CD4-positive, alpha-beta T cell (primary cell): ENCODE measurements around the gene HSDL2. TPM values are rescaled to one million over a fixed set of nuclear protein-coding genes. Genes with fewer than 3 reads are reported as not detected.

ENCODE experiments used
- ATAC-seq: fragments of 200-7000 bp; cut with Tn5 transposase; one replicate; pipeline ENCODE4 v1.10.0; 2022; ENCODE audit warnings: mild to moderate bottlenecking; ENCODE audit not compliant: poor library complexity
- CTCF ChIA-PET: fragments of 350-600 bp; sonication (Branson Sonifier 250); formaldehyde crosslinking; loops from one replicate; lab custom pipeline; 2021; ENCODE audit warnings: antibody characterized with exemption, inconsistent platforms; lab: Charles Lee
- POLR2A ChIA-PET: fragments of 350-600 bp; sonication (Branson Sonifier 250); formaldehyde crosslinking; loops from one replicate; lab custom pipeline; 2021; ENCODE audit warnings: antibody characterized with exemption, inconsistent platforms; lab: Charles Lee
- DNase-seq, 14 experiments: peaks; one replicate each; pipeline ENCODE4 v3.0.0-alpha.2; 2013 to 2020; ENCODE audit warnings: mixed read lengths in 2 of 14
- H3K27ac ChIP-seq, 2 donors: one replicate each; pipeline versions ENCODE4 v1.5.1 to v1.7.0; 2013; ENCODE audit warnings: low read length in 2 of 2, low read depth in 1 of 2, mild to moderate bottlenecking in 1 of 2
- H3K27me3 ChIP-seq, 2 experiments: 1 replicate in 1 of 2; 2 replicates in 1 of 2; pipeline versions ENCODE4 v1.6.1 to v1.7.0; 2013; ENCODE audit warnings: low read length in 2 of 2, control low read depth in 1 of 2, mild to moderate bottlenecking in 1 of 2, moderate library complexity in 1 of 2; ENCODE audit not compliant: insufficient read depth in 2 of 2, control insufficient read depth in 1 of 2
- H3K36me3 ChIP-seq: one replicate; pipeline ENCODE4 v1.6.1; 2013; ENCODE audit warnings: low read length, control low read depth; ENCODE audit not compliant: insufficient read depth
- H3K4me1 ChIP-seq: one replicate; pipeline ENCODE4 v1.6.1; 2013; ENCODE audit warnings: low read length, control low read depth; ENCODE audit not compliant: insufficient read depth
- H3K4me3 ChIP-seq: one replicate; pipeline ENCODE4 v1.5.1; 2013; ENCODE audit warnings: mild to moderate bottlenecking, low read length, moderate library complexity
- H3K9me3 ChIP-seq, 2 experiments: 1 replicate in 1 of 2; 2 replicates in 1 of 2; pipeline versions ENCODE4 v1.6.1 to v1.7.0; 2013; ENCODE audit warnings: low read length in 2 of 2, mild to moderate bottlenecking in 2 of 2, control low read depth in 1 of 2, moderate library complexity in 1 of 2; ENCODE audit not compliant: control insufficient read depth in 1 of 2, insufficient read depth in 1 of 2
- H3K27ac Mint-ChIP-seq: one replicate; pipeline ENCODE4 v1.8.0; 2020; ENCODE audit warnings: mixed read lengths
- H3K27me3 Mint-ChIP-seq: one replicate; pipeline ENCODE4 v1.8.0; 2021; ENCODE audit warnings: mixed read lengths
- H3K36me3 Mint-ChIP-seq: one replicate; pipeline ENCODE4 v1.8.0; 2021; ENCODE audit warnings: low read depth, mixed read lengths
- H3K4me1 Mint-ChIP-seq: one replicate; pipeline ENCODE4 v1.8.0; 2021; ENCODE audit warnings: low read depth, mixed read lengths
- H3K4me3 Mint-ChIP-seq: one replicate; pipeline ENCODE4 v1.8.0; 2020; ENCODE audit warnings: mild to moderate bottlenecking, mixed read lengths
- H3K9me3 Mint-ChIP-seq: one replicate; pipeline ENCODE4 v1.8.0; 2020; ENCODE audit warnings: mixed read lengths
- CTCF ChIP-seq: fragments of 200-600 bp; IDR thresholded peaks from one replicate; pipeline ENCODE4 v1.8.0; 2022; ENCODE audit warnings: antibody characterized with exemption, mild to moderate bottlenecking
- intact Hi-C, 2 experiments: fragments of 100-400 bp; cut with DNase I in 1 of 2; cut with micrococcal nuclease in 1 of 2; formaldehyde crosslinking; loops; one replicate each; pipeline versions ENCODE4 v1.15.1 to v1.9.0; 2023 to 2025; cut with DNase I, micrococcal nuclease
- total RNA-seq, 174 experiments: library from RNA in 2 of 174; stranded (reverse) in 2 of 174; gene quantifications; one replicate each; pipeline ENCODE4 v1.2.3 and lab custom pipeline; 2021 to 2026

Gene HSDL2
- total RNA-seq, 2 experiments from 2014 or later, result 3.8 to 4.9 TPM

- no peaks in the 10 kb centered on the region for H3K4me1 ChIP-seq
- DNase-seq (no peak), ATAC-seq (no peak)
- no peaks in the 10 kb centered on the region for H3K36me3 ChIP-seq
- Mint-ChIP-seq H3K27ac (no peak overlapping the region), H3K36me3 (peaks cover 49% of the 10 kb centered on the region), H3K27me3 (no peaks in the 10 kb centered on the region), H3K4me1 (peaks cover 6% of the 10 kb centered on the region), H3K9me3 (peaks cover 5% of the 10 kb centered on the region), H3K4me3 (no peak overlapping the region)
- intact Hi-C loops, result no loop called here
- no peak for TF ChIP-seq CTCF
- peaks cover 3 to 18% of the 10 kb centered on the region in 2 experiments for H3K9me3 ChIP-seq
- H3K27me3 ChIP-seq, result no peaks in the 10 kb centered on the region
- no peak overlapping the region for H3K27ac ChIP-seq
- CTCF ChIA-PET, result interaction anchor here (1.0 kb wide), 1 partner anchor 23 kb away, joined by 3 read pairs; no protein-coding TSS in a partner anchor
- POLR2A ChIA-PET, result interaction anchor here (0.6 kb wide), 1 partner anchor 722 kb away, joined by 3 read pairs; no protein-coding TSS in a partner anchor
- H3K4me3 ChIP-seq, result no peak overlapping the region
Observed at GRCh38 chr9:112496074-112496722, 116.3 kb downstream of the HSDL2 start.

DNA sequence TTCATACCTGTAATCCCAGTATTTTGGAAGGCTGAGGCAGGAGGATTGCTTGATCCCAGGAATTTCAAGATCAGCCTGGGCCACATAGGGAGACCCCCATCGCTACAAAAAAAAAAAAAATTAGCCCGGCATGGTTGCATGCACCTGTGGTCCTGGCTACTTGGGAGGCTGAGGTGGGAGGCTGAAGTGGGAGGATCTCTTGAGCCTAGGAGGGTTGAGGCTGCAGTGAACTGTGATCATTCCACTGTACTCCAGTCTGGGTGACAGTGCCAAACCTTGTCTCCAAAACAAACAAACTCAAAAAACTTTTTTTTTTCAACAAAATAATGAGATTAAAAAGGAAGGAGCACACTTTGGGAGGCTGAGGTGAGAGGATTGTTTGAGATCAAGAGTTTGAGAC is 120.9 kb downstream of the HSDL2 start:
- Histone ChIP-seq H3K36me3 (no peaks in the 10 kb centered on the region), H3K27me3 (no peaks in the 10 kb centered on the region), H3K4me3 (no peak overlapping the region), H3K4me1 (no peaks in the 10 kb centered on the region), H3K27ac (no peak overlapping the region), H3K9me3 (no peaks in the 10 kb centered on the region)
- no peaks in the 10 kb centered on the region for H3K4me1 Mint-ChIP-seq
- DNase-seq (no peak), ATAC-seq (no peak)
- H3K9me3 Mint-ChIP-seq, result no peaks in the 10 kb centered on the region
- intact Hi-C loops, result no loop called here
- no peak overlapping the region for H3K27ac Mint-ChIP-seq
- TF ChIP-seq CTCF, result no peak
- ChIA-PET CTCF (no interaction called here), POLR2A (no interaction called here)
- H3K36me3 Mint-ChIP-seq, result peaks cover 14% of the 10 kb centered on the region
- H3K4me3 Mint-ChIP-seq, result no peak overlapping the region
- no peaks in the 10 kb centered on the region for H3K27me3 Mint-ChIP-seq

- DNase-seq (no peak), ATAC-seq (no peak)
- no peaks in the 10 kb centered on the region for H3K36me3 ChIP-seq
- H3K27me3 Mint-ChIP-seq, result no peaks in the 10 kb centered on the region
- intact Hi-C loops, result no loop called here
- TF ChIP-seq CTCF, result no peak
- H3K27ac Mint-ChIP-seq, result no peak overlapping the region
- ChIA-PET POLR2A (no interaction called here), CTCF (no interaction called here)
- H3K27ac ChIP-seq, result no peak overlapping the region
- no peaks in the 10 kb centered on the region for H3K4me1 Mint-ChIP-seq
- no peak overlapping the region for H3K4me3 ChIP-seq
- H3K27me3 ChIP-seq, result no peaks in the 10 kb centered on the region
- peaks cover 10% of the 10 kb centered on the region for H3K36me3 Mint-ChIP-seq
- no peaks in the 10 kb centered on the region for H3K9me3 Mint-ChIP-seq
- H3K4me1 ChIP-seq, result no peaks in the 10 kb centered on the region
- H3K4me3 Mint-ChIP-seq, result no peak overlapping the region
- H3K9me3 ChIP-seq, result no peaks in the 10 kb centered on the region
Observed at GRCh38 chr9:112501287-112501686, 121.4 kb downstream of the HSDL2 start.
